Hepatic stellate cell (primary cell): ENCODE results near the gene DHX9.

Experiments used
- DNase-seq: peaks from one replicate; pipeline ENCODE4 v3.0.0; 2011; ENCODE audit warnings: low spot score

The DHX9 gene

DNA sequence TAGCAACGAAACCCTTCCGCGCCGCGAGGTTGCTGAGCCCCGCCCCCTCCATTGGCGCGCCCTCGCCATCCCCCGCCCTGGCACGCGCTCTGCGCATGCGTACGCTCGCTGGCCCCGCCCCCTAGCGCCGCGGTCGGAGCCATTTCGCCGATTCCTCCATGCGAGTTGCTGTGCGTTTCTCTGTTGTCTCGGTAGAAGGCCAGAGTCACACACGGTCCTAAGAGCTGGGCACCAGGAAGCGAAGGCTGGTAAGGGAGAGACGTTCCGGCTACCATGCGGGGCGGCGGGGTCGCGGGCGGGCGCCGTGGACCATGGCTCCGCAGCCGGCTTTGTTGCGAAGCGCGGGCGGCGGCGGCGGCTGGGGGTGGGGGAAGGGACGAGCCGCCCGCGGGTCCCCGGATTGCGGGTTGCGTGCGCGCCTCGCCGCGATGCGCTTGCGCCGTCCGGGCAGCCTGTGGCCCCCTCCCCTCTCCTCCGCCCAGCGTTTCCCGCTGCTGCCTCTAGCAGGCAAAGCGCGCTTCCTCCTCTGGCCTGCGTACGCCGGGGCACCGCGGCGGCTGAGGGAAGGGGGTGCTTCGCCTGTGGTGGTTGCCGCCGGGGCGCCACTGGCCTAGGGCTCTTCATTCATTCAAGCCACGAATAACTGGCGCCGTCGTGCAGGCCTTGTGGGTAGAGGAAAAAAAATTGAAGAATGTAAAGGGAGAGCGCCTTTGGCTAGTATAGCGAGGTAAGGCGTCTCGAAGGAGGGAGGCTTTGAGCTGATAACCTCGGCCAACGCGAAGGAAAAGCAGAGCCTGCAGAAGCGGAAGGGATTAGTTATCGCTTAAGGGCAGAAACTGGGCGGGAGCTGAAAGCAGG lies at the start of gene DHX9:
Gene DHX9, plus strand, starts transcription at position 139 of the 858 bp plus-strand sequence. CDS start 3,220 bp downstream, outside the sequence.
- peak; percentile 94 for DNase-seq

DNA sequence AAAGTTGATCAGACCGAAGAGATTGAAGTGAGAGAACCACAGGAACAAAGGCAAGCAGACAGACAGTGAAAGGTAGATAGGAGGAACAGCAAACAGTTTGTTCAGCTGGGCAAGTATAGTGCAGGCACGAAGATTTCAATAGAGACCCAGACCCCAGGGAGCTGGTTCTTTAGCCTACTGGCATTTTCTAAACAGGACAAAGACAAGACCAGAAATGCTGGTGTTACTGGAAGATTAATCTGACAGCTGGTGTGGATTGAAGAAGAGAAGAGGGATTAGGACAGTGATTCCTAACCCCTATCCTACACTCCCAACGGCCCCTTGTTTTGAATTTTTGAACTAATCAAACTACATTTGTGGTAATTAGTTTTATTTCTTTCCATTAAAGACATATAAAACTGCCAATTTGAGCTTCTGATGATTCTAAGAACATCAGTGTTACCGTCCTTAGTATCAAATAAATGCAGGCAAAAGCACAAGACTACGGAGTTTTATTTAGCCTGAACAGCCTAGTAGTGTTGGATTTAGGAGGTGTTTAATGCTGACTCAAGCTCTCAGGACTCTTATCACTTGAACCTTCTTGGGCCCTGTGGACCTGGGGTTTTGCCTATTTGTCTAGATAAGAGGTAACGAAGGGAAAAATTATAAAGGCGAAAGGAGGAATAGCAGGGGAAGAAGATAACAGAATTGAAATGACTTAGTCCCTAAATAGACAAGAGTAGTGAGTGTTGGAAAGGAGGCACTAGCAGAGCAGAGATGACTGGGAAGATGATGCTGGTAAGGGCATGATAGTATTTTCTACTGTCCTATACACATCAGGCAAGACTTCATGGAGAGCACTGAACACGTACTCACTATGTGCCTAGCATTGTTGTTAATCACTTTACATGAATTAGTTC lies 47.6 kb upstream of the DHX9 start:
- DNase-seq: no peak

DNA sequence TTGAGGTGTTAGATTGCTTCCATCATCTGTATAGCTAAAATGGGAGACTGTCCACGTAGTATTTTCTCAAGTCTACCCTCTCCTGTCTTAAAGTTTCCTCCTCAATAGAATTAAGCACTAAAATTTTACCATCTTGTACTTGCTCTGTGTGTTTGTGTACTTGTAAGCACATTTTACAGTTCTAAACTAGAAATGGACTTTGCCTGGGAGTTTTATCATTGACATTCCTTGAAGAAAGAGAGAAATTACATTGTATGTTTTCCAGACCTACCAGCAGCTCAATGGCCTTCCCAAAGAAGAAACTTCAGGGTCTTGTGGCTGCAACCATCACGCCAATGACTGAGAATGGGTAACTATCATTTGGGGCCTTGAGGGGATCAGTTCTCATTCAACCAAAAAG lies 45.1 kb upstream of the DHX9 start:
- no peak for DNase-seq

DNA sequence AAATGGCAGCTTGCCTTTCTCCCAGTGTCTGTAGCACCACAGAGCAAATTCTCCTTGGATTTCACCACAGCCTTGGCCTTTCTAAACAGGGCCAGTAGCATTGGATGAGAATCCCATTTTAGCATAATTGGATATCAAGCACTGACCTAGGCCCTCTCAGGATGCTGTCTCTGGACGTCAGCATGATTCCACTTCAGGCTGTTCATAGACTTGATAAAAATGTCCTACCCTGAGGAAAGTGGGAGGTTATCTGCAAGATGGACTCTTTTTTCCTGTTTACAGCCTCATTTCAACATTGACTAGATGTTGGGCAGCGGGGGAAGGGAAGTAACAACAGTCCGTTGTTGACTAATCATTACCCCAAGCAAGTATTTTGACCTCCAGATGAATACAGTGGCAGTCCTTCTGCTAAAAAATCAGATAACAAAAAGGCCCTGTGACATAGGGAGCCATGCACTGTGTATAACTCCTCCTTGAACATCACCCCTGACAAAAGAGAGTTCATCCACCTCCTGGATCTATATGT lies 44.4 kb upstream of the DHX9 start:
- DNase-seq: no peak

DNA sequence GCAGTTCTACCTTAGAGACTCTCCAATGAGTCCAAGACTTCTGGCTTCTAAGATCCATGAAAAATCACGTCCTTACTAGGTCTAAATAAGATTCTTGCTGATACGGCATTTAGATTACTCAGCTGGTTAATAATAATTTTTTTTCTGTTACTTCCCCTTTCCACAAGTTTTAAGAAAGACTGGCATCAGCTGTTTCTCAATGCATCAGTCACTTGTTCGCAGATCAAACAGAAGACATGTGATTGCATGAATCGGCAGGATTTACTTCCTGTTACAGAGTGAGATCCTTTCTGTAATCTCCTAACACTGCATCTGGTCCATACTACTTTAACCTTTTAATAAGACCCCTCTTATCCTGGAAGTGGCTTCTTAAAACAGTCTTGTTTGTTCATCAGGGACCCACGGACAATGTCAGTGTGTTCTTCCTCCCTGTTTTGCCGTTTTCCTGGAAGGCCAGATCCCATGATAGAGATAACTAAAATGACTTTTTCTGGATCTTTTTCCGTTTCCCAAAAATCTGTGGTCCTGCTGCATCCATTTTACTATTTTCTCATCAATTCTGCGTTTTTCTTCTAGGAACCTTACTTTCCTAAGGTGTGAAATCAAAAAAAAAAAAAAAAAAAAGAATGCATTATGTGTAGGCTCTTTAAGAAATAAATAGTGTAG lies 43.5 kb upstream of the DHX9 start:
- no peak for DNase-seq

DNA sequence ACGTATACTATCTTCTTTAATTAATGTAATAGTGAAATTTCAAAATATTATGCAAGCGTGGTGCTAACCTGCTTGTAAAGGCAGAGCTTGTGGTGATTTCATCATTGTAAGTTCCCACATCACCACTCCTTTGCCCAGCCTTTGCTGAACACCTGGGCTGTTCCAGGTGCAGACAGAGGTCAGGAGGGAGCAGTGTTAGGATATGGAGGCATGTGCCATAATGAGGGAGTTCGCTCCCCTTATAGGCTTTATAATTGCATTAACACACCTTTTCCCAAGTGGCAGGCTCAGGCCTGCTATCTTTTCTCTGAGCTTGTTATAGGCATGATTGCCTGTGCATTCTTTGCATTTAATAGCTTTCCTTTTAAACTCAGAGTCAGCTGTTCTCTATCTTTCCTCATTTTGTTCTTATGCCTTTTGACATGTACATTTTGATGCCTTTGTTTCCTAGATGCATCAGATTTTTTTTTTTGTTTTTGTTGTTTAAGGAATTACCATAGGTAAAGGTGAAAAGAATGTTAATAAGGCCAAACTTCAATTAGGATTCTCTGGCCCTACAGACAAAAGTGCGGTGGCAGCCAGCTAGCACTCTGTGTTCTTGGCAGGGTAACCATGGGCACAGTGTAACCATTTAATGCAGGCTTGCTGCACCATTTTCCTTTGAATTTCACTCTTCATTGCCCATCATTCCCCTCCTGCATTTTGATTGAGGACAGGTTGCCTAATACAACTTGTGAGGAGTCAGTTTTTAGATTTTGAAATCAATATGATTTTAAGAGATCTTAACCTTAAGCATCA lies 36.9 kb upstream of the DHX9 start:
- no peak for DNase-seq

DNA sequence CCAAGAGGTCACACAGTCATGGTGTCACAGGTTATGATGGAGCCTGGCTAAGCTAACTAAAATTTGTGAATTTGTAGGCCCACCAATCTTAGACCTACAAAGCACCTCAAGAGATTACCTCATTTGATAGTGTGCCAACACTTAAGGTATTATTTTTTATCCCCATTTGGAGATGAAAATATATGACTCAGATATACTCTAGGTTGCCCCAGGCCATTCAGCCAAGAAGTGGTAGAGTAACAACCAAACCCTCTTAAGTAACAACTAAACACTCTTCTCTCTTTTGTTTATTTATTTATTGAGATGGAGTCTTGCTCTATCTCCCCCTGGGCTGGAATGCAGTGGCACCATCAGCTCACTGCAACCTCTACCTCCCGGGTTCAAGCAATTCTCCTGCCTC lies 35.3 kb upstream of the DHX9 start:
- DNase-seq: no peak

DNA sequence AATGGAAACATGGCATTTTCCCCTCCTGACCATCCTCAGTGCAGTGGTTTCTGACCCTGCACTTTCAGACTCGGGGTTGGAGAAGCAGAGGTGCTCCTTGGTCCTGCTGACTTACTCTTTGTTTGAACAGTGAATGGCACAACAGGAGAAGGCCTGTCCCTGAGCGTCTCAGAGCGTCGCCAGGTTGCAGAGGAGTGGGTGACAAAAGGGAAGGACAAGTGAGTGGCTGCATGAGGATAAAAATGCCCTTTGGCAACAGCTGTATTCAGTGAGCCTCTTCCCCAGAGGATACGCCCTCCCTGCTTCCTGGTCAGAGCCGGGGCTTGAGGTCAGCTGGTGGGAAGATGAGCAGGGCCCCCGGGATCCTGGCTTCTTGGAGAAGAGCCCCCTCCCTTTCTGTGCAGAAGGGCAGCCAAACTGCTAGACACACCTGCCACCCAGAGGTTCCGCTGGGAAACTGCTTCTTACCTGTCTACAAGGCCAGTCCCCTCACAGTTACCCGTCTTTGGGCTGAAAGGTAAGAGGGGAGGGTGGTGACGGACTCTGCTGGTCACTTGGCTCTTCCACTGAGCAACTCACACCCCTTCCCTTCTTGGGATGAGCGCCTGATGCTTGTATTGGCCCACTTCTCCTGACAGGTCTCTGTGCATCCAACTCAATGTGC lies 33.0 kb upstream of the DHX9 start:
- DNase-seq: no peak

DNA sequence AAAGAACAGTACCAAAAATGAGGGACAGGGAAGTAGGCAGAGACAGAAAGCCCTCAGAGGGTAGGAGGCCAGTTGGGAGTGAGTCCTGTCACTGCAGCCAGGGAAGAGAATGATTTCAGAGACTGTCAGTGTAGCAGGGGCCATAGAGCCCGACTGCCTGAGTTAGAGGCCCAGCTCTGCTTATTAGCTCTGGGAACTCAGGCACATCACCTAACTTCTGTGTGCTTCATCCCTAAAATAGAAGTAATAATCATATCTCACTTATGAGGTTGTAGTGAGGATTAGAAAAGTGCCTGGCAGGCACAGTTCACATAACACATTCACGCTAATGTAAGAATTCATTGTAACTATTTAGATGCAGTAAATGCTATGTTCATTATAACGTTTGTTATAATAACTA lies 31.2 kb upstream of the DHX9 start:
- DNase-seq: no peak

DNA sequence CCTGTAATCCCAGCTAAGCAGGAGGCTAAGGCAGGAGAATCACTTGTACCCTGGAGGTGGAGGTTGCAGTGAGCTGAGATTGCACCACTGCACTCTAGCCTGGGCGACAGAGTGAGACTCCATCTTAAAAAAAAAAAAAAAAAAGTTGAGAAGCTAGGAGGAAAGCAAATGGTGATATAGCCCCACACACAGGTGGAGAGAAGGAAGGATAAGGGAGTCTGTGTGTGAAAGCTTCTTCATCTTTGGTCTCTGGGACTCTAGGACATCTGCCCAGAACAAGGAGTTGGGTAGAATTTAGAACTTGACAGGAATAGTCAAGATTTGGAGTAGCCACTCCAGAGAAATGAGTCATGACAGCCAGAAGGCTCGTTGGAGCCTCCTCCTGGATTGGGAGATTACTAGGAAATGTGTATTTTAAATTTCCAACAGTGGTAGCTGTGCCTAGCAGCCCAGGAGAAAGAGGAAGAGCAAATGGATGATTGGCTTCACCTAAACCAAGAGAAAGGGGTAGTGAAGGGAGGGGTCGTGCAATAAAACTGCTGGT lies 29.7 kb upstream of the DHX9 start:
- DNase-seq: peak; percentile 26

DNA sequence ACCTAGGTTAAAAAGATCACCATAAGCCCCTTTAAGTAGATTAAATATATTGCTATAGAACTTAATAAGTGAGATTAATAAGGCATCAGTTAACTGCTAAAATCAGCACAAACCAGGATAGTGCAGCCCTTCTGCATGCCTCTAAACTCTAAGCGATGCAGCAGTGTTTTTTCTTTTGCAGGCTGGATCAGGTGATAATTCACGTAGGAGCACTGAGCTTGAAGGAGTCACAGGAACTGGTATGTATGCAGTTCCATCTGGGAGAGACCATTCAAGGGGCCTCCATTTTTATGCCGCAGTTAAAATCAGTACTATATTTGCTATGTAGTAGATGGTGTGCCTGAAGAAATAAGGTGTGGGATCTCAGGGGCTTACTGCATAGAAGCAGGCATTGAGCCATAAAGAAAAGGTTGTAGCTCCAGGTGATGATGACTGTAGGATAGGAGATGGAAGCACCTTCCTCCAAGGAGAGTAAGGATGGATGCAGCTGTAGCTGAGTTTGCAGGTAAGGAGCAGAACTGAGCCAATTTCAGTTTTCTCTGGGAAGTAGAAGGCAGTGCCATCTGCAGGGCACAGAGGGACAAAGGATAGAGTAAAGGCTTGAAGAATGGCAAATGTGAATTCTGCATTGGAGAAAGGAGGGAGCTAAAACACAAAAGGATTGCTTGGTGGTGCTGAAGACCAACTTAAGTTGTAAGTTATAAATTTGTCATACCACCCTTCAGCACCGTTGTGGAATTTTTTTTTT lies 27.0 kb upstream of the DHX9 start:
- no peak for DNase-seq

DNA sequence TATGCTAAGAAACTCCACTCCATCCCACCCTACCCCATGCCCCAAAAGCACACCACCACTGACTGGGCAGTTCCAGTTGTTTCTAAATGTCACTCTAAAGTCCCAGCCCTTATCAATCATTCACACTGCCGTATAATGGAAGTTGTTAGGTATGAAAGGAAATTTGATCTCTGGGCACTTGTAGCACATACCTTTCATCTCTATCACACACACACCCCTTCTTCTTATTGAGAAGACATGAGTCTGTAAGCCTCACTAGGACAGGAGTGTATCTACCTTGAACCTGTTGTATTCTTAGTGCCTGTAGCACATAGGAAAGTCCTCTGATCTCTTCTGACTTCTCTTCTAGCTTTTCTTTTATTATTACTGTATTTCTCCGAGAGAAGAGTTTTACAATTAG lies 22.3 kb upstream of the DHX9 start:
- no peak for DNase-seq

DNA sequence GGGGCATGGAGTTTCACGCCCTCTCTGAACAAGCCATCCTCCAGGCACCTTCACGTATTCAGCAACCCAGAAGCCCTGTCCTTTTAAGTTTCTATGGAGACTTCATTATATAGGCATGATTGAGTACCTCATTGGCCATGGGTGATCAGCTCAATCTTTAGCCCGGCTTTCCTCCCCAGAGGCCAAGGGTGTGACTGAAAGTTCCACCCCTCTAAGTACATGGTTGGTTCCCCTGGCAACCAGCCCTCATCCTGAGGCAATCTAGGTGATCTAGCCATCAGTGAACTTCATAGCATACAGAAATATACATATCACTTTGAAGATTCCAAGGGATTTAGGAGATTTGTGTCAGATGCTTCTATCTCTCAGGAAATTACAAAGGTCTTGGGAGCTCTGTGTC lies 21.3 kb upstream of the DHX9 start:
- DNase-seq: no peak

DNA sequence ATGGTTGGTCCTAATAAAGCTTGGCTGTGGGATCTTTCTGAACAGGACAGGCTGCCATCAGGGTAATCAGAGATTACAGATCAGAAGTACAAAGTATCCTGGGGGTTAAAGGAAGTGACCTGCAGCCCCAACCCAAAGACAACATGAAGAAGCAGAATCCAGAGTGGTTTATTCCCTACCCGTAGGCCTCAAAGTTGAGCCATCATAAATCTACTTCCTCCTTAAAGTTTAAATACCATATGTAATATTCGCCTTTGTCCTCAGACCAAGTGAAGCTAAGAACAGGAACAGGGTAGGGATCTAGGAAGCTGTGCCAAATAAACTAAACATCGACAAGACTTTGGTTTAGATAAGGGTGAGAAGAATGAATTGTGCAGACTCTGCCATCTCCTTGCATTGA lies 15.9 kb upstream of the DHX9 start:
- no peak for DNase-seq

DNA sequence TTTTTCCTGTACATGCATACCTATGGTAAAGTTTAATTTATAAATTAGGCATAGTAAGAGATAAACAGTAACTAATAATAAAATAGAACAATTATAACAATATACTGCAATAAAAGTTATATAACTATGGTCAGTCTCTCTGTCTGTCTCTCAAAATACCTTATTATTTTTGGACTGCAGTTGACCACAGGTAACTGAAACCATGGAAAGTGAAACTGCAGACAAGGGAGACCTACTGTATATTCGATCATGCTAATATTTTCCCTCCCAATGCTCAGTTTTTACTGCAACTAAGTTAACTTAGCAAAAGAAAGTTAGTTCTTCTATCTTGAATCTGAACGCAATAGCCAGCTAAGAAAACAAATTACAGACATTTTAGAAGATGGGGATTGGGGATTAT lies 12.3 kb upstream of the DHX9 start:
- DNase-seq: no peak

DNA sequence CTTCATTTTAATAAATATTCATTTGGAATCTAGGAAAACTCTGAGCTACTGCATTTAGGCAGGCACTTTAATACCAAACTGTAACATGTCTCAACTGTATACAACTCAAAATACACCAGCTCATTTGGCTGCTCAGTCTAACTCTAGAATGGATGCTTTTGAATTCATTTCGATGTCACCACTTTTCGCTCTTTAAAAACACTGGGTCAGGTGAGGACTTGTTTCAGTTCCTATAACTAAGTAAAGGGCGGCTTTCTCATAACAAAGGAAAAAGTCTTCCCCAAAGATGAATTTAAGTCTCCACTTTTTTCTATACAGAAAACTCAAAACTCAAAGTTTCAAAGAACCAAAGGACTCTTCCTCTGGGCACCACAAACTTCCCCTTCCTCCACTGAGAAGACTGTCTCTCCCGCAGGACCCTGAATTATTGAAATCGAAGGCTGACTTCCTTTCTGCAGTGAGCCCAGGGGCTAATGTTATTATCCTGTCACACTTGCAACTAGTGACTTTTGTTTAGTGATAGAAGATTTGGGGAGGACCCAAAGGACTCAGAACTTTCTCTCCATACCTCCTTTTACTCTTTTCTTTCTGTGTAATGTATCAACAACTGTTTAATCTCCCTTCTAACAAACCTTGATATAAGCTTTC lies 9.7 kb upstream of the DHX9 start:
- DNase-seq: no peak

DNA sequence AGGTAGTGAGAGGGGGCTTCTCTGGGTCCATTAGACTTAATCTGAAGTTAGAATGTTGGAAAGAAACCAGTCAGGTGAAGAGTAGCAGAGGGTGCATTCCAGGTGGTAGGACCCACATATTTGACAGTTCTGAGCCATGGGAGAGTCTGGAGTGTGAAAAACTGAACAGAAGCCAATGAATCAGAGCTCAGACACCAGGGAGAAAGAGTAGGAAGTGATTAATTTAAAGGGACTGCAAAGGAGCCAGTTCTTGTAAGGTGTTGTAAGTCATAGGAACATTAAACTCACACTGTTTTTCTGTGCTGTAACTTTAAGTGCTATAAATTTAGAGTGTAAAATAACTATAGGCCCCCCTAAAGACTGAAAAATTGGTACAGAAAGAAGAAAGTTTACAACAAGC lies 5.9 kb upstream of the DHX9 start:
- DNase-seq: no peak

DNA sequence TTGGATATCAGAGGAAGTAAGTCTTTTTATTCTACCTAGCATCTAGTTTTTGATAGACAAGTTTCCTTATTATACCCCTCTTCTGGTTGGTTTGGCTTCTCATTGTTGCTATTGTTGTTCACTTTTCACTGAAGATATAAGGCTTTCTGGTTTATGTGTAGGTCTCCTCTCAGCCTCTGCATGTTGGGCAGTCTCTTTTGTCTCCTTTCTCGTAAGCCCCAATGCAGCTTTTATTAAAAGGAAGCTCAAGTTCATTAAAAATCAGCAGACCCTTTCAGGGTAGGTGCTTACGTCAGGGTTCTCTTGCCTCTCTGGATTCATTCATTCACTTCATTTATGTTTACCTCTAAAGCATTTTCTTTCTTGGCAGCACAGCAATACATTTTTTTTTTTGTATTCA lies 4.8 kb upstream of the DHX9 start:
- no peak for DNase-seq

DNA sequence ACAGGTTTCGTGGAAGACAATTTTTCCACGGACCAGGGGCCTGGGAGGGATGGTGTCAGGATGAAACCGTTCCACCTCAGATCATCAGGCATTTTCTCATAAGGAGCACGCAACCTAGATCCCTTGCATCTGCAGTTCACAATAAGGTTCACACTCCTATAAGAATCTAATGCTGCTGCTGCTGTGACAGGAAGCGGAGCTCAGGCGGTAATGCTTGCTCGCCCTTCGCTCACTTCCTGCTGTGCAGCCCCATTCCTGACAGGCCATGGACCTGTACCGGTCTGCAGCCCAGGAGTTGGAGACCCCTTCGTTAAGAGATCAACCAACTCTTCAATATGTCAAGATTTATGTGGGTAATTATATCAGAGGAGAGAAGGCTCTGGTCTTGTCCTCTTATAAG lies 3.3 kb upstream of the DHX9 start:
- DNase-seq: no peak
